Choroid plexus epithelial cell (primary cell): ENCODE results near the gene CTSC.

Source experiments
- DNase-seq: peaks from one replicate; pipeline ENCODE4 v3.0.0-alpha.2; 2010; ENCODE audit warnings: low read depth
- H3K4me3 ChIP-seq: 2 replicates; pipeline ENCODE4 v1.5.1; 2011; ENCODE audit warnings: low read depth, mild to moderate bottlenecking, control low read depth, low read length, moderate library complexity
- CTCF ChIP-seq: conservative IDR thresholded peaks from 2 replicates; pipeline ENCODE4 v1.5.1; 2011; ENCODE audit warnings: low read depth, mild to moderate bottlenecking, control low read depth, inconsistent platforms, low read length, moderate library complexity

CTSC gene

GRCh38 chr11:88337181-88337986 is at the start of gene CTSC:
CTSC (minus strand) TSS chr11:88337736; CDS start chr11:88337672, 64 bp downstream.
- peak within 1 kb of the TSS; percentile 79 for H3K4me3 ChIP-seq
- peak; percentile 93 for DNase-seq
- TF ChIP-seq CTCF: no peak

GRCh38 chr11:88384669-88385005 is 47.1 kb upstream of the CTSC start:
- no peak for TF ChIP-seq CTCF
- peak; percentile 75 for DNase-seq
- H3K4me3 ChIP-seq: no peak overlapping the region

GRCh38 chr11:88384004-88384668 is 46.6 kb upstream of the CTSC start:
- no peak for TF ChIP-seq CTCF
- DNase-seq: peak; percentile 53
- no peak overlapping the region for H3K4me3 ChIP-seq

GRCh38 chr11:88383447-88383846 is 45.9 kb upstream of the CTSC start:
- no peak for TF ChIP-seq CTCF
- no peak for DNase-seq
- no peak overlapping the region for H3K4me3 ChIP-seq

GRCh38 chr11:88379130-88379529 is 41.6 kb upstream of the CTSC start:
- H3K4me3 ChIP-seq: no peak overlapping the region
- DNase-seq: no peak
- no peak for TF ChIP-seq CTCF

GRCh38 chr11:88378422-88379066 is 41.0 kb upstream of the CTSC start:
- no peak overlapping the region for H3K4me3 ChIP-seq
- no peak for DNase-seq
- TF ChIP-seq CTCF: no peak
